RKO (cell line): ENCODE data around the gene CHID1.

Source experiments
- DNase-seq: peaks from one replicate; pipeline ENCODE4 v3.0.0-alpha.2; 2016; ENCODE audit warnings: low spot score

Gene CHID1

DNA sequence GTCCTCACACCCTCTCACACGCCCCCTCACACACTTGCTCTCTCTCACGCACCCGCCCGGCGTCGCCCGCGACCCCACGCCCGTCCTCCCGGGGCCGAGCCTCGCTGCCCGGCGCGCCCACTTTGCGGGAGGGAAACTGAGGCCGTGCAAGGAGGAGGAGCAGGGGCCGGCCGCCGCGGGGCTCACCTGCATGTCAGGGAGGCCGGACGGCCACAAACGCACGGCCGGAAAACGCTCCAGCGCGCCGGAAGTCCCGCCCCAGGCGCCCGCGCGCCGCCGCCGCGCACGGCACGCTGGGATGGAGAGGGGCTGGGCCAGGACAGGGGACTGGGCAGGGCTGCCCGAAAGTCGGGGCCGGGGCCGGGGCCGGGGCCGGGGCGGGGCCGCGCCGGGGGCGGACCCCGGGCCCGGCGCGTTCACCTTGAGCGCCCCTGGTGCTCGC is at the start of gene CHID1:
Gene CHID1 (minus strand): TSS at position 222 of the 442 bp plus-strand sequence. CDS start 5,994 bp downstream, outside the sequence.
- peak; percentile 81 for DNase-seq

GRCh38 chr11:959608-960007 is 49.0 kb upstream of the CHID1 start:
- no peak for DNase-seq

GRCh38 chr11:959027-959426 is 48.4 kb upstream of the CHID1 start:
- DNase-seq: no peak

- DNase-seq: no peak
These were observed 47.5 kb upstream of the CHID1 start for GRCh38 chr11:958101-958500.

GRCh38 chr11:957212-957920 is 46.8 kb upstream of the CHID1 start:
- no peak for DNase-seq

- no peak for DNase-seq
These were observed 44.8 kb upstream of the CHID1 start for GRCh38 chr11:955154-956063.

GRCh38 chr11:954392-955153 is 44.0 kb upstream of the CHID1 start:
- DNase-seq: no peak

GRCh38 chr11:953512-953911 is 42.9 kb upstream of the CHID1 start:
- no peak for DNase-seq

- DNase-seq: no peak
These were observed 42.1 kb upstream of the CHID1 start for GRCh38 chr11:952406-953385.

GRCh38 chr11:951507-951906 is 40.9 kb upstream of the CHID1 start:
- no peak for DNase-seq

DNA sequence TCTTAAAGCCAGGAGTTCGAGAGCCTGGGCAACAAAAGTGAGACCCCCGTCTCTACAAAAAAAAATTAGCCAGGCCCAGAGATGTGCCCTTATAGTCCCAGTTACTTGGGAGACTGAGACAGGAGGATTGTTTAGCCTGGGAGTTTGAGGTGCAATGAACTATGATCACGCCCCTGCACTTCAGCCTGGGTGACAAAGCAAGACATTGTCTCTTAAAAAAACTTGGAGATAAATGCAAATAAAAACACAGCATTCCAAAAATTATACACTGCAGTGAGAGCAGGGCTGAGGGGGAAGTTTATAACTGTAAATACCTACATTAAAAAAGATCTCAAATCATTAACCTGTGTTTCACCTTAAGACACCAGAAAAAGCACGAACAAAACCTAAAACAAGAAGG is 37.1 kb upstream of the CHID1 start:
- DNase-seq: no peak

DNA sequence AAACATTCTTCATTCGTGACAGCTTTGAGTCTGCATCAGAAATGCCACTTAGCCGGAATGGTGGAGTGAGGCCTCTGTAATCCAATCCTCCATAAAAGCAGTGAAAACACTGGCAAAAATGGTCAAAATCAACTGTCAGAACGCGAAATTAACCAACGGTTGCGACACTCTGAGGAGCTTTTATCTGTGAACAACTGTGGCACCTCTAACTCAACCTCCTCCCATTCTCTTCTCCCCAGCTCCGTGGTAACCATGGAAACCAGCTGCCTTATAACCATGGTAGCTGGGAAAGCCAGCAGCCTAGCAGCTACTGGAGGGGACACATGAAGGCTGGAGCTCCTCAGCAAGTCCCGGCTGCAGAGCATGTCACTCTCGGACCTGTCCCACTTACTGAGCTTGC is 35.4 kb upstream of the CHID1 start:
- no peak for DNase-seq

DNA sequence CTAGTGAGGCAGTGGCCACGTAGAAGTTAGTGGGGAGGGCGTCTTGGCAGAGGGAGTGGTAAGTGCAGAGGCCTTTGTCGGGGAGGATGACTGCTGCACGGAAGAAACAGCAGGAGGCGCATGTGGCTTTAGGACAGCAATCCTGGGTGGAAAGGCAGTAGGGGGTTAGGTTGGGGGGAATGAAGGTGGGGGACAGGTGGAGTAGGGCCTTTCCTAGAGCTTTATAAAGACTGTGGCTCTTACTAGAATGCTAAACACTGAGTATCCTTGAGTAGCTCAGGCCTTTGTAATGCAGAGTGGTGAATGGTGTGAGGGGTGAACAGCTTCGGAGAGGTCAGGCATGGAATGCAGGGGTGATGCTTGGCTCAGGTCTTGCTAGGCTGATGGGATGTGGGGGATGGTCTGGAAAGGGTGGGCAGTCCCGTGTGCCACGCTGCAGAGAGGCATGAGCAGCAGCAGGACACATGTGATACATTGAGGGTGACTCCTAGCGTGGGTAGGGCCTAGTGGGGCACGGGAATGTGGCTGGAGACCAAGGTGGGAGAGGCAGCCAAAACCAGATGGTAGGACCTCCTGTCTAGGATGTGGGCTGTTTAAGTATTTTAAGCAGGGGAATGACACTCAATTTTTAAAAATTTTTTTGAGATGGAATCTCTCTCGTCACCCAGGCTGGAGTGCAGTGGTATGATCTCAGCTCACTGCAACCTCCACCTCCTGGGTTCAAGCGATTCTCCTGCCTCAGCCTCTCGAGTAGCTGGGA is 34.3 kb upstream of the CHID1 start:
- DNase-seq: no peak

DNA sequence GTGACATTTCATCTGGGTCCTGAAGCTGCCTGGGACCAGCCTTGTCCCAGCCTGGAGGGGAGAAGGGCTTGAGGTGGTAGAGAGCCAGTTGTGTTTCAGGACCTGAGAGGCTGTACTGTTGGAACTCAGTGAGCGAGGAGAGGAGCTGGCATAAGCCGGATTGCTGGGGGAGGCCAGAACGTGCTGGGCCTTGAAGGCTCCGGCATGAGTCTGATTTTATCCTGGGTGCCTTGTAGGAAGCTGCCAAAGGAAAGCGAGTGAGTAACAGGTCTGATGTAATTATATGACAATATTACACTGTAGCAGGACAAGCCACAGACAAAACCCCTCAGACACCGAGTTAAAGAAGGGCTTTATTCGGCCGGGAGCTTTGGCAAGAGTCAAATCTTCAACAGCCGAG is 32.2 kb upstream of the CHID1 start:
- DNase-seq: peak; percentile 26

DNA sequence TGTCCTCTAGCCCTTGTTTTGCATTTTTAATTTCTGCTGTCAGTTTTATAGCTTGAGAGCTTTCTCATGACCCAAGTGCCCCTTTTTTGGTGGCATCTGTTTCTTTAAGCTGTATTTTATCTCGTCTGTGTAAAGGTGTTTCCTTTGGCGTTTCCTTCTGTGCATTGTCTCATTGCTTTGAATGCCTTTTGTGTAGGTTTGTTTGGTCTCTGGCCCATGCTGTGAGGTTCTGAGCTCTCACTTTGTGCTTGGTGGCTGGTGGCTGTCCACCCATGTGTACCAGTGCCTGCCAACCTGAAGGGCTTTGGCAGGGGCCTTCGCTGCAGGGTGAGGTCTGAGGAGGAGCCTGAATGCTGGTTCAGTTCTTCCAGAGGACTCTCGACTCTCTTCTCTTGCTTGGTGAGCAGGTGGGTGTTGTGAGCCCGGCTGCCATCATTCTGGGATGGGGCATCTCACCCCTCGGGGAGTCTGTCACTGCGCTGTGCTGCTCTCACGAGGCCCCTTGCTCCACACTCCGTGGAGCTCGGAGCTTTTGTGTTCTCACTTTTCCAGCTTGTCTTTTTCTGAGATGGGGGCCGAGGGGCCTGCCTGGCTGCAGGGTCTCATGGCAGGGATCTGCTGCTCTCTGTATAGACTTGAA is 30.0 kb upstream of the CHID1 start:
- DNase-seq: no peak

GRCh38 chr11:937841-938261 is 27.2 kb upstream of the CHID1 start:
- no peak for DNase-seq

GRCh38 chr11:936199-936598 is 25.6 kb upstream of the CHID1 start:
- DNase-seq: no peak

DNA sequence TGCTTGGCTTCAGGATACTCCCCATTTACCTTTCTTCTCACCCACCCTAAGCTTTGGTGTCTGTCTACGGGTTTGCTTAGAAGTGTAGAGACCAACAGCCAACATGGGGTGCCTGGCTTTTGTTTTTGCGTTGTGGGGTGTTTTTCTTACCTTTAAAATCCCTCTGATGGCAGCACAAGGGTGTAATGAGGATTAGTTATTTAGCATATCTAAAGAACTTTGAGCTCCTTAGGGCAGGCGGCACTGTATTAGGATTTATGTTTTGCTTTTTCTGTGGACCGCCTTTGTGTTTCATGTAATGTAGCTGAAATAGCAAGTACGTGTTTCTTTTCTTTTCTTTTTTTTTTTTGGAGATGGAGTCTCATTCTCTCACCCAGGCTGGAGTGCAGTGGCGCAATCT is 23.9 kb upstream of the CHID1 start:
- DNase-seq: no peak

DNA sequence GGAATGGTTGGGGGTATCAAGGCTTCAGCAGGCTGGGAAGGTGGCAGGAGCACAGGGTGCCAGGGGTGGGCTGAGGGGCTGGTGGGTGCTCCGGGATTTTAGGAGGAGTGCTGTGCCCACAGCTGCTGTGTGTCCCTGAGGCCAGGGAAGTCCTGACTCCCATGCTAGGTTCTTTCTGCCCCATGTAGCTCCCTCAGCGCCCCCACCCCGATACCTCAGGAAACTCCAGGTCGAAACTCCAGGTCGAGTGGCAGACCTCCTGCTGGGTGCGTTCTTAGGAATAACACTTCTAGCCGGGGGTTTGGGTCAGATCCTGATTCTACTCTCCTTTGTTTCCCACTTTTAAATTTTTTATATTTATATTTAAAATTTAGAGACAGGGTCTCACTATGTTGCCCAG is 23.3 kb upstream of the CHID1 start:
- no peak for DNase-seq
